Calu3 (cell line): ENCODE measurements around the gene RBFOX2. TPM values are rescaled to one million over a fixed set of nuclear protein-coding genes. Genes with fewer than 3 reads are reported as not detected.

Experiments used
- BruUV-seq: library from RNA; stranded (reverse); fragments of 400-500 nt; replicated peaks from 2 replicates; lab custom pipeline; 2021; lab: Mats Ljungman, UMichigan
- CTCF ChIA-PET: fragments of 300-600 bp; sonication (Branson Sonifier 250); formaldehyde crosslinking; loops from one replicate; lab custom pipeline; 2022; ENCODE audit warnings: antibody characterized with exemption; lab: Charles Lee
- DNase-seq: peaks from one replicate; pipeline ENCODE4 v3.0.0; 2022
- H3K27ac Mint-ChIP-seq: one replicate; pipeline ENCODE4 v1.8.0; 2022; ENCODE audit warnings: mixed read lengths; ENCODE audit not compliant: unreplicated experiment
- H3K27me3 Mint-ChIP-seq: one replicate; pipeline ENCODE4 v1.8.0; 2022; ENCODE audit warnings: mixed read lengths; ENCODE audit not compliant: unreplicated experiment
- H3K36me3 Mint-ChIP-seq: one replicate; pipeline ENCODE4 v1.8.0; 2022; ENCODE audit warnings: mild to moderate bottlenecking, moderate library complexity, mixed read lengths; ENCODE audit not compliant: insufficient read depth, unreplicated experiment
- H3K4me1 Mint-ChIP-seq: one replicate; pipeline ENCODE4 v1.8.0; 2022; ENCODE audit warnings: mild to moderate bottlenecking, low read depth, mixed read lengths; ENCODE audit not compliant: unreplicated experiment
- H3K4me3 Mint-ChIP-seq: one replicate; pipeline ENCODE4 v1.8.0; 2022; ENCODE audit warnings: mild to moderate bottlenecking, low read depth, moderate library complexity, mixed read lengths; ENCODE audit not compliant: unreplicated experiment
- H3K9me3 Mint-ChIP-seq: one replicate; pipeline ENCODE4 v1.8.0; 2022; ENCODE audit warnings: low read depth, mixed read lengths; ENCODE audit not compliant: unreplicated experiment
- intact Hi-C: fragments of 100-400 bp; cut with micrococcal nuclease; formaldehyde crosslinking; loops from one replicate; pipeline ENCODE4 v1.10.0; 2022; ENCODE audit not compliant: unreplicated experiment
- total RNA-seq: library from RNA; stranded (reverse); gene quantifications from 2 replicates; pipeline ENCODE4 v1.2.3, GENCODE V29; 2022
- TF ChIP-seq, protein P1 (sequence below): fragments of 200-600 bp; IDR thresholded peaks from one replicate; pipeline ENCODE4 v1.8.0; 2022; ENCODE audit warnings: antibody characterized with exemption; ENCODE audit not compliant: unreplicated experiment

RBFOX2 gene
- total RNA-seq, 1 experiment from 2014 or later = 63.1 TPM

DNA sequence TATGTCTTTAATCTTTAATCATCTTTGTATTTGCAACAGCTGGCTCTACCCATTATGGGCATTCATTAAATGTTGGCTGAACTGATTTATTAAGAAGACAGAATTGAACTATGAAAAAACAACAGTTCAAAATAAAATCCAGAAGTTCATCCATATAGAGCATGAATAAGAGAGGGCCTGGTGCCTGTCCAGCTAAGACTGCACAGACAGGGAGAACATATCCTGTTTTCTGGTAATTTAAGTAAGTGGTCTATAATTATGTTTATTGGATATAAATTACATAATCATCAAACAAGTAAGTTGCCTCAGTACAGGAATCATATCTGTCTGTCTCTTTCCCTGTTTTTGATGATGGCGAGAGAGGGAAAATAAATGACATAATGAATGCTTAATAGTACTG lies 137.2 kb downstream of the RBFOX2 start:
- no peaks in the 10 kb centered on the region for H3K27me3 Mint-ChIP-seq
- peaks cover 37% of the 10 kb centered on the region for H3K4me1 Mint-ChIP-seq
- H3K36me3 Mint-ChIP-seq = no peaks in the 10 kb centered on the region
- intact Hi-C loops = no loop called here
- H3K4me3 Mint-ChIP-seq = no peak overlapping the region
- TF ChIP-seq, protein P1, sequence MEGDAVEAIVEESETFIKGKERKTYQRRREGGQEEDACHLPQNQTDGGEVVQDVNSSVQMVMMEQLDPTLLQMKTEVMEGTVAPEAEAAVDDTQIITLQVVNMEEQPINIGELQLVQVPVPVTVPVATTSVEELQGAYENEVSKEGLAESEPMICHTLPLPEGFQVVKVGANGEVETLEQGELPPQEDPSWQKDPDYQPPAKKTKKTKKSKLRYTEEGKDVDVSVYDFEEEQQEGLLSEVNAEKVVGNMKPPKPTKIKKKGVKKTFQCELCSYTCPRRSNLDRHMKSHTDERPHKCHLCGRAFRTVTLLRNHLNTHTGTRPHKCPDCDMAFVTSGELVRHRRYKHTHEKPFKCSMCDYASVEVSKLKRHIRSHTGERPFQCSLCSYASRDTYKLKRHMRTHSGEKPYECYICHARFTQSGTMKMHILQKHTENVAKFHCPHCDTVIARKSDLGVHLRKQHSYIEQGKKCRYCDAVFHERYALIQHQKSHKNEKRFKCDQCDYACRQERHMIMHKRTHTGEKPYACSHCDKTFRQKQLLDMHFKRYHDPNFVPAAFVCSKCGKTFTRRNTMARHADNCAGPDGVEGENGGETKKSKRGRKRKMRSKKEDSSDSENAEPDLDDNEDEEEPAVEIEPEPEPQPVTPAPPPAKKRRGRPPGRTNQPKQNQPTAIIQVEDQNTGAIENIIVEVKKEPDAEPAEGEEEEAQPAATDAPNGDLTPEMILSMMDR = no peak
- no peak for DNase-seq
- CTCF ChIA-PET = interaction anchor here (1.2 kb wide), 1 partner anchor 24 kb away, joined by 3 read pairs; no protein-coding TSS in a partner anchor
- no peak overlapping the region for H3K27ac Mint-ChIP-seq
- no peaks in the 10 kb centered on the region for H3K9me3 Mint-ChIP-seq
- no TSS peak for BruUV-seq

GRCh38 chr22:35889071-35889470 lies 139.6 kb downstream of the RBFOX2 start:
- no TSS peak for BruUV-seq

GRCh38 chr22:35888181-35888870 lies 140.3 kb downstream of the RBFOX2 start:
- H3K4me3 Mint-ChIP-seq = no peak overlapping the region
- no TSS peak for BruUV-seq
- CTCF ChIA-PET = no interaction called here
- H3K27me3 Mint-ChIP-seq = no peaks in the 10 kb centered on the region
- intact Hi-C loops = no loop called here
- no peak for DNase-seq
- H3K27ac Mint-ChIP-seq = no peak overlapping the region
- no peaks in the 10 kb centered on the region for H3K9me3 Mint-ChIP-seq
- peaks cover 25% of the 10 kb centered on the region for H3K4me1 Mint-ChIP-seq
- TF ChIP-seq, protein P1 = no peak
- no peaks in the 10 kb centered on the region for H3K36me3 Mint-ChIP-seq

More at GRCh38 chr22:35889071-35889470, 139.6 kb downstream of the RBFOX2 start:
- no peak overlapping the region for H3K4me3 Mint-ChIP-seq
- H3K36me3 Mint-ChIP-seq = no peaks in the 10 kb centered on the region
- no peak for DNase-seq
- no peaks in the 10 kb centered on the region for H3K27me3 Mint-ChIP-seq
- peaks cover 17% of the 10 kb centered on the region for H3K4me1 Mint-ChIP-seq
- CTCF ChIA-PET = no interaction called here
- intact Hi-C loops = no loop called here
- no peak overlapping the region for H3K27ac Mint-ChIP-seq
- no peaks in the 10 kb centered on the region for H3K9me3 Mint-ChIP-seq
- TF ChIP-seq, protein P1 = no peak

GRCh38 chr22:35887296-35887875 lies 141.2 kb downstream of the RBFOX2 start:
- Mint-ChIP-seq H3K27ac (no peak overlapping the region), H3K4me1 (peaks cover 34% of the 10 kb centered on the region), H3K9me3 (no peaks in the 10 kb centered on the region), H3K36me3 (no peaks in the 10 kb centered on the region), H3K27me3 (no peaks in the 10 kb centered on the region), H3K4me3 (no peak overlapping the region)
- intact Hi-C loops = no loop called here
- BruUV-seq = no TSS peak
- no peak for DNase-seq
- TF ChIP-seq, protein P1 = no peak
- CTCF ChIA-PET = no interaction called here
